GM12878 (cell line): ENCODE results near the gene POU3F3. TPM values are rescaled to one million over a fixed set of nuclear protein-coding genes. Genes with fewer than 3 reads are reported as not detected.

Experiments
- ATAC-seq: fragments of 200-7000 bp; cut with Tn5 transposase; 3 replicates; pipeline ENCODE4 v1.9.1; 2020; ENCODE audit warnings: mild to moderate bottlenecking, moderate library complexity
- BruUV-seq: library from RNA; stranded (reverse); fragments of 400-500 nt; replicated peaks from 2 replicates; lab custom pipeline; 2021; lab: Mats Ljungman, UMichigan
- CTCF ChIA-PET: fragments of 300-600 bp; sonication (Branson Sonifier 250); formaldehyde crosslinking; extraction: SDS; loops from one replicate; lab custom pipeline; 2021; ENCODE audit warnings: inconsistent platforms; lab: Yijun Ruan, JAX
- POLR2A ChIA-PET: fragments of 350-600 bp; formaldehyde crosslinking; extraction: SDS; loops from one replicate; lab custom pipeline; 2021; ENCODE audit warnings: inconsistent platforms; lab: Charles Lee
- RAD21 ChIA-PET: fragments of 300-600 bp; sonication (Branson Sonifier 250); formaldehyde crosslinking; loops from one replicate; lab custom pipeline; 2023; ENCODE audit warnings: antibody characterized with exemption; ENCODE audit not compliant: unreplicated experiment; lab: Charles Lee
- SMC1A ChIA-PET: fragments of 300-600 bp; sonication (Branson Sonifier 250); formaldehyde crosslinking; loops from one replicate; lab custom pipeline; 2023; ENCODE audit not compliant: unreplicated experiment, uncharacterized antibody; lab: Charles Lee
- DNase-seq: peaks from one replicate; pipeline ENCODE4 v3.0.0-alpha.2; 2011; ENCODE audit warnings: low read depth, low spot score
- FAIRE-seq: peaks from 3 replicates; lab custom pipeline; 2011; peaks lifted over from hg19 to GRCh38; lab: Jason Lieb, UNC
- H2AFZ ChIP-seq: 2 replicates; pipeline ENCODE4 v1.6.0; 2011; ENCODE audit warnings: low read depth, low read length, control low read depth; ENCODE audit not compliant: control insufficient read depth
- H3K27ac ChIP-seq: 2 replicates; pipeline ENCODE4 v1.5.1; 2011; ENCODE audit warnings: control low read depth; ENCODE audit not compliant: control insufficient read depth, insufficient read depth
- H3K27me3 ChIP-seq, 2 experiments: replicated peaks in 1 of 2; 2 replicates each; pipeline versions ENCODE4 v1.6.0 to v1.6.1; 2011; ENCODE audit warnings: low read length in 1 of 2; ENCODE audit not compliant: control insufficient read depth in 2 of 2, insufficient read depth in 2 of 2
- H3K36me3 ChIP-seq, 2 experiments: 2 replicates each; pipeline ENCODE4 v1.5.1; 2011; ENCODE audit warnings: low read length in 1 of 2; ENCODE audit not compliant: control insufficient read depth in 2 of 2, insufficient read depth in 2 of 2
- H3K4me1 ChIP-seq: 2 replicates; pipeline ENCODE4 v1.6.1; 2011; ENCODE audit warnings: mild to moderate bottlenecking, low read length, moderate library complexity, mixed read lengths; ENCODE audit not compliant: control insufficient read depth, insufficient read depth
- H3K4me2 ChIP-seq: 2 replicates; pipeline ENCODE4 v1.6.0; 2011; ENCODE audit warnings: control low read depth; ENCODE audit not compliant: control insufficient read depth, insufficient read depth
- H3K4me3 ChIP-seq: fragments of 200-600 bp; sonication (generic); 2 replicates; pipeline ENCODE4 v1.5.1; 2016
- H3K79me2 ChIP-seq: 2 replicates; pipeline ENCODE4 v1.6.0; 2011; ENCODE audit warnings: low read length; ENCODE audit not compliant: control insufficient read depth, insufficient read depth
- H3K9ac ChIP-seq: 2 replicates; pipeline ENCODE4 v1.8.0; 2011; ENCODE audit warnings: low read length, control low read depth, mixed read lengths; ENCODE audit not compliant: control insufficient read depth, insufficient read depth
- H3K9me3 ChIP-seq: replicated peaks from 3 replicates; pipeline ENCODE4 v1.5.1; 2011; ENCODE audit warnings: mild to moderate bottlenecking, low read length; ENCODE audit not compliant: control insufficient read depth, insufficient read depth
- H4K20me1 ChIP-seq: 2 replicates; pipeline ENCODE4 v1.6.0; 2011; ENCODE audit not compliant: control insufficient read depth, insufficient read depth
- BACH1 ChIP-seq: fragments of 450-650 bp; IDR thresholded peaks from 2 replicates; pipeline ENCODE4 v1.6.1; 2017; ENCODE audit warnings: mild to moderate bottlenecking, borderline replicate concordance
- CBX3 ChIP-seq: fragments of 200-600 bp; sonication (generic); IDR thresholded peaks from 2 replicates; pipeline ENCODE4 v1.6.1; 2016; ENCODE audit warnings: low read depth, borderline replicate concordance
- CEBPZ ChIP-seq: fragments of 150-350 bp; IDR thresholded peaks from 2 replicates; pipeline ENCODE4 v1.6.1; 2016; ENCODE audit warnings: low read depth, low read length
- ELK1 ChIP-seq: IDR thresholded peaks from 2 replicates; pipeline ENCODE4 v1.6.1; 2012; ENCODE audit warnings: low read depth, low read length, improper control_type of control experiment
- NFYA ChIP-seq: IDR thresholded peaks from 2 replicates; pipeline ENCODE4 v1.6.1; 2011; ENCODE audit warnings: low read depth, mild to moderate bottlenecking, low read length, improper control_type of control experiment, borderline replicate concordance
- NFYB ChIP-seq: IDR thresholded peaks from 2 replicates; pipeline ENCODE4 v1.6.1; 2011; ENCODE audit warnings: low read depth, mild to moderate bottlenecking, low read length, improper control_type of control experiment, moderate library complexity; ENCODE audit not compliant: insufficient read depth
- WGBS: methylation state at CpG from one replicate; pipeline ENCODE4 v1.1.6; 2016; ENCODE audit warnings: low lambda C conversion rate; ENCODE audit not compliant: insufficient replicate concordance, insufficient coverage; ENCODE audit errors: missing lambda C conversion rate; 5-methylcytosine and 5-hydroxymethylcytosine counted together
- in situ Hi-C: fragments of 300-500 bp; cut with MboI; formaldehyde crosslinking; loops from 9 replicates; pipeline ENCODE4 v1.14.3; 2018; ENCODE audit warnings: mixed read lengths
- intact Hi-C: fragments of 100-400 bp; cut with micrococcal nuclease; formaldehyde crosslinking; loops from one replicate; pipeline ENCODE4 v1.14.2; 2022; ENCODE audit not compliant: unreplicated experiment
- polyA plus RNA-seq, 11 experiments: library from polyadenylated mRNA; depleted of rRNA in 4 of 11; unstranded in 6 of 11; stranded (reverse) in 5 of 11; fragments of >200 nt; fragmentation: Nextera tagmentation in 4 of 11; fragmentation: Illumina TruSeq in 1 of 11; extraction: Ambion mirVana in 4 of 11; extraction: Trizol in 1 of 11; gene quantifications; 1 replicate in 1 of 11; 2 replicates in 10 of 11; pipeline versions ENCODE4 v1.2.1 to v1.2.3, GENCODE V29; 2011 to 2016; ENCODE audit warnings: inconsistent platforms in 2 of 11, missing spikeins in 2 of 11, low read depth in 1 of 11
- total RNA-seq, 4 experiments: library from RNA; depleted of rRNA in 3 of 4; stranded (reverse); fragments of >200 nt in 3 of 4; fragmentation: Illumina TruSeq in 1 of 4; extraction: Trizol in 1 of 4; gene quantifications; 2 replicates each; pipeline versions ENCODE4 v1.2.1 to v1.2.3, GENCODE V29; 2013 to 2021
- TF ChIP-seq, protein P1 (sequence below): fragments of 450-650 bp; IDR thresholded peaks from 2 replicates; pipeline ENCODE4 v1.6.1; 2016; ENCODE audit warnings: mild to moderate bottlenecking, moderate library complexity, borderline replicate concordance

The POU3F3 gene
- total and polyA plus RNA-seq, 10 of the 15 experiments (the other 5 are each of a cell fraction or from before 2014, with no cell fraction given) = not detected

DNA sequence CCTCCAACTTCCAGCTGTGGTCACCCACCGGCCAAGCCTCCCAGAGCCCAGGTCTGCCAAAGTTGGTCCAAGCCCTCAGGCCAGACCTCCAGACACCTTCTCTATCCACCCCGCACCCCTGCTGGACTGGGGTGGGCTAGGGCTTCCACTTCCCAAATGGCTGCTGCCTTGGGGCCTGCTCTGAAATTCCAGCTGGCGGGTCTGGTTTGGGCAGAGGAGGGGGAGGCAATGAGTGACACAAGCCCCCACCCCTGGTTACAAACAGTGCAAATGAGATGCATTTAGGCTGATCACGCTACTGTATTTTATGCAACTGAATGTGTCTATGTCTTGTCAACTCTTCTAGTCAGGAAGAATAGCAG is 14.6 kb downstream of the POU3F3 start:
- SMC1A ChIA-PET = no interaction called here
- no peak for ATAC-seq
- DNase-seq = no peak
- Histone ChIP-seq H3K9me3 (no peaks in the 10 kb centered on the region), H3K79me2 (no peaks in the 10 kb centered on the region), H3K4me3 (no peak overlapping the region), H4K20me1 (no peaks in the 10 kb centered on the region), H3K9ac (no peak overlapping the region), H3K36me3 (no peaks in the 10 kb centered on the region), H3K4me2 (no peak overlapping the region), H2AFZ (no peak overlapping the region), H3K27ac (no peak overlapping the region), H3K27me3 (peaks cover 17 to 51% of the 10 kb centered on the region in 2 experiments), H3K4me1 (no peaks in the 10 kb centered on the region)
- FAIRE-seq = no peak
- 15% methylated on average over 4 of the region's 4 CpGs for WGBS
- TF ChIP-seq ELK1 (no peak), NFYA (no peak), NFYB (no peak), CBX3 (no peak), BACH1 (no peak), CEBPZ (no peak)
- TF ChIP-seq, protein P1, sequence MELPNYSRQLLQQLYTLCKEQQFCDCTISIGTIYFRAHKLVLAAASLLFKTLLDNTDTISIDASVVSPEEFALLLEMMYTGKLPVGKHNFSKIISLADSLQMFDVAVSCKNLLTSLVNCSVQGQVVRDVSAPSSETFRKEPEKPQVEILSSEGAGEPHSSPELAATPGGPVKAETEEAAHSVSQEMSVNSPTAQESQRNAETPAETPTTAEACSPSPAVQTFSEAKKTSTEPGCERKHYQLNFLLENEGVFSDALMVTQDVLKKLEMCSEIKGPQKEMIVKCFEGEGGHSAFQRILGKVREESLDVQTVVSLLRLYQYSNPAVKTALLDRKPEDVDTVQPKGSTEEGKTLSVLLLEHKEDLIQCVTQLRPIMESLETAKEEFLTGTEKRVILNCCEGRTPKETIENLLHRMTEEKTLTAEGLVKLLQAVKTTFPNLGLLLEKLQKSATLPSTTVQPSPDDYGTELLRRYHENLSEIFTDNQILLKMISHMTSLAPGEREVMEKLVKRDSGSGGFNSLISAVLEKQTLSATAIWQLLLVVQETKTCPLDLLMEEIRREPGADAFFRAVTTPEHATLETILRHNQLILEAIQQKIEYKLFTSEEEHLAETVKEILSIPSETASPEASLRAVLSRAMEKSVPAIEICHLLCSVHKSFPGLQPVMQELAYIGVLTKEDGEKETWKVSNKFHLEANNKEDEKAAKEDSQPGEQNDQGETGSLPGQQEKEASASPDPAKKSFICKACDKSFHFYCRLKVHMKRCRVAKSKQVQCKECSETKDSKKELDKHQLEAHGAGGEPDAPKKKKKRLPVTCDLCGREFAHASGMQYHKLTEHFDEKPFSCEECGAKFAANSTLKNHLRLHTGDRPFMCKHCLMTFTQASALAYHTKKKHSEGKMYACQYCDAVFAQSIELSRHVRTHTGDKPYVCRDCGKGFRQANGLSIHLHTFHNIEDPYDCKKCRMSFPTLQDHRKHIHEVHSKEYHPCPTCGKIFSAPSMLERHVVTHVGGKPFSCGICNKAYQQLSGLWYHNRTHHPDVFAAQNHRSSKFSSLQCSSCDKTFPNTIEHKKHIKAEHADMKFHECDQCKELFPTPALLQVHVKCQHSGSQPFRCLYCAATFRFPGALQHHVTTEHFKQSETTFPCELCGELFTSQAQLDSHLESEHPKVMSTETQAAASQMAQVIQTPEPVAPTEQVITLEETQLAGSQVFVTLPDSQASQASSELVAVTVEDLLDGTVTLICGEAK = no peak
- no TSS peak for BruUV-seq
- in situ Hi-C loops (loop anchor here (25.0 kb wide), 1 partner anchor 831 kb away; no protein-coding TSS in a partner anchor), intact Hi-C loops (no loop called here)
- RAD21 ChIA-PET = no interaction called here
- POLR2A ChIA-PET = no interaction called here
- CTCF ChIA-PET = no interaction called here
